GM21825 (cell line): ENCODE results near the gene EPHB3.

Experiments used
- ATAC-seq: cut with Tn5 transposase; IDR thresholded peaks from one replicate; pipeline ENCODE4 v1.9.1; 2021; ENCODE audit warnings: mild to moderate bottlenecking, moderate library complexity; ENCODE audit not compliant: unreplicated experiment

The EPHB3 gene

DNA sequence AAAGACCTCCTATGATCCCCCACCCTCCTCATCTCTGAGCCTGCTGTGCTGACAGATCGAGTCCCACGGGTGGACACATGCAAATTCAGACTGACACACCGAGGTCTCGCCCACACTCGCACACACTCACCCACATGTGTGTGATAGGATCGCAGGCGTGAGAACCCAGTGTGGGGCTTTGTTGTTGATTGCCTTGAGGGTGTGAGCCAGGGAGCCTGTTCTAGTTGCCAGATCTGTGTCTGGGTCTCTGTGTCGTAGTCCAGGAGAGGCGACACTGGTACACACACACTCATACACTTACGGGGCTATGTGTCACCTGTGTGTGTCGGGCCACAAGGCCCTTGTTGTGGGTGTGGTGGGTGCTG is 2.0 kb downstream of the EPHB3 start:
- ATAC-seq: no peak

DNA sequence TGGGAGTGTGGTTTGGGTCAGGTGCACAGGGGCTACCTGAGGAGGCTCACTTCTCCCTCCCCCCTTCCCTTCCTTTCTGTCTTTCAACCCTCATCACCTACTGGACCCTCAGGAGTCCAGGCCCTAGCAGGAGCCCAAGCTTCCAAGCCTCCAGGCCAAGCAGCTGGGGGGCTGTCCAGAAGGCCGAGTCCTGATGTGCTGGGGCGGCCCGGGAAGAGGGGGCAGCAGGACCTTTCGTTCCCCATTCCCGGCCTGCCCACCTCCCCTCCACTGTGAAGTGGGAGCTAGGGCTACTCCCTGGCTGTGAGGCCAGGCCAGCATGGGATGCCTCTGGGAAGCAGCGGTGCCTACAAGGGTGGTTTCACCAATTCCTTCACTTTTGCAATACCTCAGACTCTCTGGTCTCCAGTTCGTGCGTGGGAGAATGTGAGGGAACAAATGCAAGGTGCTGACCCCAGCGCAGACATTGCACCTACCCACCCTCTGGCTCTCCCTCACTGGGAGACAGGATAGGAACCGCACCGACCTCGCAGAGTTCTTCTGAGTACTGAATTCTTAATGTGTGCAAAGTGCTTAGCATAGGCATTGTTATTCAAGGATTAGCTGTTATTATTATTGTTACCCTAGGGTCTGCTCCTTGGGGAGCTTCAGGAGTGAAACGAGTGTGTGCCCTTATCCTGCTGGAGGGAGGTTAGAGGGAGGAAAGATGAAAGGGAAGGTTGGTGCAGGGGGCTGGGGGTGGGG is 2.5 kb downstream of the EPHB3 start:
- ATAC-seq: no peak

DNA sequence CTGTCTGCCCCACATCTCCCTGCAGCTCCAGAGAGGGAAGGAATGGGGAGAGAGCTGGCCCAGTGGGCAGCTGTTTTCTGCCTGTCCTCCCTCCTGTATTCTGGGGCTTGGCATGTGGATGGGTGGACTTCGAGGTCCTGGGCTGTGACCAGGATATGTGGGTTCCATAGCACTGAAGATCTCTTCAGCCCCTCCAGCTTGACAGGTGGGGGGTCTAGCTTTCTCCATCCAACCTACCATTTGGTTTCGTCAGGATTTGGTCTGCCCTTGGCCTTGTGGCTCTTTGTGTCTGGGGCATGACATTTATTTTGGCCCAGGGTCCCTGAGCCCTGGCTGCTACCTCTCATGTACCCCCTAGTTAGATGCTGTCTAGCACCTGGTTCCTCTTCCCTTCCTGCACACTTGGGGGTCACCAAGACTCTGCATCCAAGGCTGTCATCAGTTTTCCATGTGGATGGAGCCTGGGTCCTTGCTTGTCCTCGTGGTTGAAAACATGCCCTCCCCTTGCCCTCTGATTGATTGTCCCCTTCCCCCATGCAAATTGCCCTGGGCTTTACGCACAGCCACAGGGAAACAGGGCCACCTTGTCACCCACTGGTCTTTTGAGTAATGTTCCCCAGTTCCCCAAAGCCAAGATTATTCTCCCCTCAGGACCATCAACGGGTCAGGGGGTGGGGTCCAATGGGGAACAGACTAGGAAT is 3.2 kb downstream of the EPHB3 start:
- ATAC-seq: no peak

DNA sequence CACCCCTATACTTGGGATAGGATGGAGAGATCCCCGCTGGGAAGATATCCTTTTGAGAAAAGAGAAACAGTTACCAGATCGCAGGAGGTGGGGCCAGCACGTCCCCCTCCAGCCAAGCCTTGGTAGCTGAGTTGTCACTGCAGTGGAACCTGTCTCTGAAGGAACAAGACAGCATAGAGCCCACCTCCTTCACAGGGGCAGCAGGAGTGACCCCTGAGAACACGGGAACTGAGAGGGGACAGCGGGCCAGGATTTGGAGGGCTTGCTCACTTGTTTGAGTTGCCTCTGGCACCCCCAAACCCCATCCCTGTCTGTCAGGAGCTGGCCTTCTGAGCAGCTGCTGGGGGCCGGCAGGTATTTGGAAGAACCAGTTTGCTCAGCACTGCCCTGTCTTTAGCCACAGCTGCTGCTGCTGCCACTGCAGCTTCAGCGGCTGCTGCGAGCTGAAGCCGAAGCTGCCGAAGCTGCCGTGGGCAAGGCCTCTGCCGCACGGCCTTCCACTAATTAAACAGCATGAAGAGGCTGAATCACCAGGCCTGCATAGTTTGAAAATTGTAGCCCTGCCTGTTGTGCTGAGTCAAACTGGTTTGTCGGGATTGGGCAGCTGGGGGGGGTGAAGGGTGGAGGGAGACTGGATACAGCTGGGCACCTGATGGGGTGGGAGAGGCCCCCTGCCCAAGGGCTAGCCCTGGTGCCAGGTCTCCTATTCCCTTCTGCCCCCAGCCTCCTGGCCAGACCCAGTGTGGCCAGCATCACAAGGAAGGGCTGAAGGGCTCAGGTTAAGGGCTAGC is 4.0 kb downstream of the EPHB3 start:
- ATAC-seq: no peak

DNA sequence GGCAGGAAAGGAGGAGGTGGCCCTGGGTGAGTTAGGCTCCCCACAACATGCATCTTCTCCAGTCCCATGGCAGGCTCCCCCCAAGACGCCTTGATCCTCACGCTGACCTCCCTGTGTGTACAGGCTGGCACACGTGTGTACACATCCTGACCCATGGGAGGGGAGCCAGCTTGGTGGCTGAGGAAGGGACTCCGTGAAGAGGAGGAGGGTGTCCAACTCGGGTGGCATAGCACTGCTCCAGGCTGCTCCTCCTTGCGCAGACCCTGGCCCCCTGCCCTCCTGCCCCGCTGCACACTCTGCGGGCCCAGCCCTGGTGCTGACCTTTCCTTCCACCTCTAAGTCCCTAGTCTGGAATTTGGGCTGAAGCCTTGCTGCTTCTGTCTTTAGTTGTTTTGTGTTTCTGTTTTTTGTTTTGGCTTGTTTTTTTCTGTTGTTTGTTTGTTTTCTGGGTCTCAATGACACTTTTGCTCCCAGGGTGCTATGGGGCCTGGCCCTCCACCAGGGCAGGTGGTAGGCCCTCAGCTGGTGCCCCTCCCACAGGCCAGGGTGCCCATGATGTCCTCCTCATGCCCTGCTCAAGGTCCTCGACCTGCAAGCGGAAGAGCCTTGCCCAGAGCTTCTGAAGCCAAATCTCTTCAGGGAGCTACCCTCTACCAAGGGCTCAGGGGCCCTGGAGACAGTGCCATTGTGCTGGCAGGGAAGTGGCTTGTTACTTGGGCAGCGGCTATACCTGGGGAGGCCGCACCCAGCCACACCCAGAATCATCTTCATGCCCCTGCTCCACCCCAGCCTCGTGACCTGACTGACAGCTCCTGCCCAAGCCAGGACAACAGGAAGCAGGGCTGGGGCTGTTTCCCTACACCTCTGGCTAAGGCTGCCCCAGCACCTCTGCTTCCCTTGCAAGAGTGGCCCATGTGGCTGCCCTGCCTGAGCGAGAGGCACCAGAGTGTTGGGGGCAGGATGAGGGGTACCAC is 5.1 kb downstream of the EPHB3 start:
- ATAC-seq: no peak

DNA sequence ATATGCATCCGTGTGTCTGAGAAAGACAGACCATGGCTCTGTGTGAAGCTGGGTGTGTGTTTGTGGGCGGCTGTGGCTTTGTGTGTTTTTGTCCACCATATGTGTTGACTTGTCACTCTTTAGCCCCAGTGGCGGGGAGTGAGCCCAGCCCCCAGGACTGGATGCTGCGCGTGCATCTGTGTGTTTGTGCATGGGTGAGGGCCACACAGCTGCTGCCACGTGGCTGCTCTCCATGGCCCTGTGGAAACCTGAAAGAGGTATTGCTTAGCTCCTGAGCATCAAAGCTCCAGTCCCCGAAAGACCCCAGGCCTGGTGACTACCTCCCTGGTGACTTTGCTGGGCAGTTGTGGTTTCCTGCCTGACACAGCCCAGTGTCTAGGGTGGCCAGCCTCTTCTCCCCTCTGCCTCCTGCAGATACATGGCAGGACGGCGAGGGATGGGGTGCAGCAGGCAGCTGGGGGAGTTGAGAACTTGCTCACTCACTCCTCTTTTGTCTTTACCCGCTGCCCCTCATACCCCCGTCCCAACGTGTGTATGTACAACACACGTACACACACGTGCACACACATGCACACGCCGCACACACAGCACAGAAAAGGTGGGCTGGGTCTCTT is 6.5 kb downstream of the EPHB3 start:
- ATAC-seq: no peak

DNA sequence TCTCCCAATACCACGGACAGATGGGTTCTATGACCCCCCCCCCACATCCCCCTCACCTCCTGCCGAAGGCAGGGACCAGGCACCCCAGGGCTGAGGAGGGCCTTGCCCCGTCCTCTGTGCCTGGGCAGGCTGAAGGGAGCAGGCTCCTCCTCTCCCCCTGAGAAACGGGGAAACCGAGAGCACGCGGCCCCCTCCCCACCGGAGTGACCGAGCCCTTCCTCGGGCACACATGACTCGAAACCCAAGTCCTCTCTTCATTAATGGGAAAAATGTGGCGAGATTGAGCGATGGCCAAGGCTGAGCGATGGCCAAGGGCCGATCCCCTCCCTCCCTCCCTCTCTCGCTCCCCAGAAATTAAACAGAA is 7.0 kb downstream of the EPHB3 start:
- ATAC-seq: no peak

DNA sequence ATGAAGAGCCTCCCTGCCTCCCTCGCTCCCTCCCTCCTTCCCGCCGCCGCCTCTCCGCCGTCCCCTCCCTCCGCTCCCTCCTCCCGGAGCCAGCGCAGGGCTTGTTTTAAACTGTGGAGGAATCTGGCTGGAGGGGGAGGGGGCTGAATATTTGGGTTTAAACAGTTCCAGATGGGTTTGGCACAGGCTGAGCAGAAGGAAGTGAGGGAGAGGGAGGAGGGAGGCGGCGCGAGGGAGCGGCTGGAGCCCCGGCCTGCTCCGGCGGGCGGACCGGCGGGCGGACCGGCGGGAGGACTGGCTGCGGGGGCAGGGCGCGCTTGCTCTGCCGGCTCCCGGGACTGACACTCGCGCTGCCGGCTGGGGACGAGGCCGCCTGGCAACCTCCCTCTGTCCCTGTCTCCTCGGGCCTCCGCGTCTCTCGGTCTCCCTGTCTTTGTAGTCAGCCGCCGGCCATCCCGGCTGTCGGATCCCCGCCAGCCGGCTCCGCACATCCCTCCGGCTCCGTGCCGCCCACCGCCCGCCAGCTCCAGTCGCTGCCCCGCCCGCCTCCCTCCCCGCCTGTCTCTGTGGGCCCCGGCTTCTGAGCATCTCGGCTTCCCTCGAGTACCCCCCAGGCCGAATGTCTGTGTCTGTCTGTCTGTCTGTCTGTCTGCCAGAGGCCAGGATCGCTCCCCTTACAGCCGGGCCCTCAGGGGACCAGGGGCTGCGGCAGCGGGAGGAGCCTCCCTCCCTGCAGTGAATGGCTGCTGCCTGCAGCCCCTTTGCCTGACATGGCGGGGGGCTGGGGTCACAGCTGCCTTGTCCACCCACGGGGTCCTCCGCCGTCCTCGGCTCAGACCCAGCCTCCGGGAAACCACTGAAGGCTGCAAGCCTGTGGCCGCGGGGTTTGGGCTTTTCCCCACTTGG is 7.6 kb downstream of the EPHB3 start:
- ATAC-seq: no peak

DNA sequence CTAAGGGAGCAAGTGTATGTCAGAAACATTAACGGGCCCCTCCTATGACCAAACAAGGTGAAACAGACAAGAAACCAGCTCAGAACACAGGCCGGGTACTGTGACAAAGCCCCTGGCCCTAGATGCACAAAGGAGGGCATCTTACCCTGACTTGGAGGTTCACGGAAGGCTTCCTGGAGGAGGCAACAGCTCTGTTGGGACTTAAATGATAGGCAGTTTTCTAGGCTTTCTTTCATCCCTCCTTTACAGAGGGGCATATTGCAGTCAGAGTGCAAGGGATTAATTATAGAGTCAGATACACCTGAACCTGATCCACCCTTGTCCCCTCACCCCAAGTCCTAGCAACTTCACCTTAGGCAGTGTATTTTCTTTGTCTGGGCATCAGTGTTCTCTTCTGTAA is 8.4 kb downstream of the EPHB3 start:
- no peak for ATAC-seq

DNA sequence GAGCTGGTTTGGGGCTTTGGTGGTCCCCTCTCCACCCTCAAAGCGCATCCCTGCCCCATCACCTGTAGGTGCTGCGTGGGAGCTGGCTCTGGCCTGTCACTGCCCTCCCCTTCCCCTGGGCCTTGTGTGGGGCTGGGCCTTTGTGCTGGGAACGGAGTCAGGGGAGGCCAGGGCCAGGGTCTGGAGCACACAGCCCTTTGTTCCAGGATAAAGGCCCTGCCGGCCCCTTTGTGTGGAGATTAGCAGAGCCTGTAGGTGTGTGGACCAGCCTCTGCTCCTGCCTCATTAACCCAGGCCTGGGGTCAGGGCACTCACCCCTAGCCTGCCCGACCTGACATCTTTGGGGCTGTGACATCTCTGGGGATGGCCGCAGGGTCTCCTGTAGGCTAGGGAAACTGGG is 8.9 kb downstream of the EPHB3 start:
- no peak for ATAC-seq

DNA sequence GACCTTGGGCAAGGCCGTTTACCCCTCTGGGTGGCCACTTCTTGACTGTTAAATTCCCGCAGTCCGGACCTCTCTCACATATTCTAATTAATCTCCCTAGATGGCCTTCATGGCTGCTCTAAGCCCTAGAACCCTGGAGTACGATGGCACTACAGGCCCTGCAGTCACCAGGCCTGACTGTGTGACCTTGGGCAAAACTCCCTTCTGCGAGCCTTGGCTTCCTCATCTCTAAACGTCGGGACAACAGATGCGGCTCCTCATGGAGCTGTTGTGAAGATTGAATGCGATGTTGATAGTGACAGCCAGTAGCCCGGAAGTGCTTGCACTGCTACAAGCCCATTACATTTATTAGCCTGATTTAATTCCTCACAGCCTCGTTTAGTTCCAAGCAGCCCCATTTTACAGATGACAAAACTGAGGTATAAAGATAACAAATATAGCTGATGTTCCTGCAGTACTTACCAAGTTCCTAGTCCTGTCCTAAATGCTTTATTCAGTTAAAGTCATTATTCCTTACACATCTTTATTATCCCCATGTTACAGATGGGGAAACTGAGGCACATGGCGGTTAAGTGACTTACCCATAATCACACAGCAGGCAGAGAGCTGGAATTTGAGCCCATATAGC is 10.3 kb downstream of the EPHB3 start:
- ATAC-seq: no peak

DNA sequence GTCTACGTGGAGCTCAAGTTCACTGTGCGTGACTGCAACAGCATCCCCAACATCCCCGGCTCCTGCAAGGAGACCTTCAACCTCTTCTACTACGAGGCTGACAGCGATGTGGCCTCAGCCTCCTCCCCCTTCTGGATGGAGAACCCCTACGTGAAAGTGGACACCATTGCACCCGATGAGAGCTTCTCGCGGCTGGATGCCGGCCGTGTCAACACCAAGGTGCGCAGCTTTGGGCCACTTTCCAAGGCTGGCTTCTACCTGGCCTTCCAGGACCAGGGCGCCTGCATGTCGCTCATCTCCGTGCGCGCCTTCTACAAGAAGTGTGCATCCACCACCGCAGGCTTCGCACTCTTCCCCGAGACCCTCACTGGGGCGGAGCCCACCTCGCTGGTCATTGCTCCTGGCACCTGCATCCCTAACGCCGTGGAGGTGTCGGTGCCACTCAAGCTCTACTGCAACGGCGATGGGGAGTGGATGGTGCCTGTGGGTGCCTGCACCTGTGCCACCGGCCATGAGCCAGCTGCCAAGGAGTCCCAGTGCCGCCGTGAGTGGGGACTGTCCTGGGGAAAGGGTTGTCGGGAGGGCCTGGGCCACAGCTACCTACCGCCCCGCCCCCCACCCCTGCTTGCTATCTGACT is 11.2 kb downstream of the EPHB3 start:
- no peak for ATAC-seq

DNA sequence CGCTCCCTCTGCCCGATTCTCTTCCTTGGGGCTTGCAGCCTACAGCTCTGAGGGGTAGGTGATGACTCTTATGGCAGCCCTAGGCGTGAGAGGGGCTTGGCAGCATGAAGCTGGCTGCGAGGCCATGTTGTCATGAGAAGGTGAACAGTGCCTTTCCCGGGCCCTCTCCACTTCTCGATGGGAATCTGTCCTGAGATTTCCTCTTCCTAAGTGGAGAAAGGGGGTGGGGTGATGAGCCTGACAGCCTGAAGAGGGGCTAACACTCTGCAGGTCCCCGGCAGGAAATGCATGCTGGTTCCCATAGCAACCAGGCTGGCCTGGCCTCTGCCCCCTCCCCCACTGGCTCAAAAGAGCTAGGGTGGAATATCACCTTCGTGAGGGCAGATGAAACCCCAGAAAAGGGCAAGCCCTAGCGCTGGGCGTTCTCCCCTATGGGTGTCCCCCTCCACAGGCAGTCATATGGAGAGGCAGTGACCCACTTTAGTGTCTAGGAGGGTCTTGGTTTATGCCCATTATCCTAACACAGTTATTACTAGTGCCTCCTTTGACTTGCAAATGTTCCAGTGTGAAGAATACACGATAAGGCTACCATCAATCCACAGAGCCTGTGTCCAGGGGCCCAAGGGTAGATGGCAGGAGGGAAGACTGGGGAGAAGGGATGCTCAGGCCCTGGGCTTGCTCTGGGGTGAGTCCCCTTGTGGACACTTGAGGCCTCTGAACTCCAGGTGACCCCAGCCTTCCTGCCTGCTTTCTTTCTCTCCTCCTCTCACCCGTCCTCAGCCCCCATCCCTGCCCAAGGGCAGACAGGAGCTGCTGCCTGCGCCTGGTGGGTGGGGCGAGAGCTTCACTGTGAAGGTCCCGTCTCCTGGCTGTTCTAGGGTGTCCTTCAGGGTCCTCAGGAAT is 13.2 kb downstream of the EPHB3 start:
- no peak for ATAC-seq

DNA sequence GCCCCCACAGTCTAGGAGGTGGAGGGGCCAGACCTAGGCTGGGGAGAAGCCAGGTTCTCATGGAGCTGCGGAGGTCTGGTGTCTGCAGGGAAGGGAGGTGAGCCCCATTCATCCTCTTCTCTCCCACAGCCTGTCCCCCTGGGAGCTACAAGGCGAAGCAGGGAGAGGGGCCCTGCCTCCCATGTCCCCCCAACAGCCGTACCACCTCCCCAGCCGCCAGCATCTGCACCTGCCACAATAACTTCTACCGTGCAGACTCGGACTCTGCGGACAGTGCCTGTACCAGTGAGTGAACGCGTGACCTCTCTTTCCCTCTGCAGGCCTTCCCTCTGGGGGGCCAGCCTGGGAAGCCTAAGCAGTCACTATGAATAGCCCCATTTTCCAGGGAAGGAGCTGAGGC is 14.1 kb downstream of the EPHB3 start:
- ATAC-seq: no peak

DNA sequence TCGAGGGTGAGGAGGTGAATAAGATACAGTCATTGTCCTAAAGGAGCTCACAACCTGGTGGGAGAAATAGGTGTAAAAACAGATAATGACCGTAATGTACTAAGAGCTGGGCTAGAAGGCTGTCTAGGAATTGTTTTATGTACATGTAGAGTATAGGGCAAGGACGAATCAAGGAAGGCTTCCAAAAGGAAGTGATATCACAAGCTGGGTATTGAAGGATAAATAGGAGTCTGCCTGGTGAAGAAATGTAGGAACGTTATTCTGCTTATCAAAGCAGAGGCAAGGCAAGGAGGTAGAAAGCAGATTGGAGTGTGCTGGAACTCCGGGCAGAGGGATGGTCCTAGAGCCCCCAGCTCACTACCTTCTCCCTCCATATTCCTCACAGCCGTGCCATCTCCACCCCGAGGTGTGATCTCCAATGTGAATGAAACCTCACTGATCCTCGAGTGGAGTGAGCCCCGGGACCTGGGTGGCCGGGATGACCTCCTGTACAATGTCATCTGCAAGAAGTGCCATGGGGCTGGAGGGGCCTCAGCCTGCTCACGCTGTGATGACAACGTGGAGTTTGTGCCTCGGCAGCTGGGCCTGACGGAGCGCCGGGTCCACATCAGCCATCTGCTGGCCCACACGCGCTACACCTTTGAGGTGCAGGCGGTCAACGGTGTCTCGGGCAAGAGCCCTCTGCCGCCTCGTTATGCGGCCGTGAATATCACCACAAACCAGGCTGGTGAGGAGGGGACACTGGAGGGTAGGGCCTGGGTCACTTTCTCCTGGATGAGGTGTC is 15.1 kb downstream of the EPHB3 start:
- ATAC-seq: no peak

DNA sequence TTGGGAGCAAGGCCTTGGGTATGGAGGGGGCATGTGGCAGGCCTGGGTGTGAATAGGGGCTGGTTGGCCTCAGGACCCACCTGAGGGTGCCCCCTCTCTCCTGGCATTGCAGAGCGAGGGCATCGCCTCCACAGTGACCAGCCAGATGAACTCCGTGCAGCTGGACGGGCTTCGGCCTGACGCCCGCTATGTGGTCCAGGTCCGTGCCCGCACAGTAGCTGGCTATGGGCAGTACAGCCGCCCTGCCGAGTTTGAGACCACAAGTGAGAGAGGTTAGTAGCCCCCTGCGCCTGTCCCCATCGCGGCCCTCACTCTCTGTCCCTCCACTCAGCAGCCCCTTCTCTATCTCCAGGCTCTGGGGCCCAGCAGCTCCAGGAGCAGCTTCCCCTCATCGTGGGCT is 16.0 kb downstream of the EPHB3 start:
- ATAC-seq: no peak

DNA sequence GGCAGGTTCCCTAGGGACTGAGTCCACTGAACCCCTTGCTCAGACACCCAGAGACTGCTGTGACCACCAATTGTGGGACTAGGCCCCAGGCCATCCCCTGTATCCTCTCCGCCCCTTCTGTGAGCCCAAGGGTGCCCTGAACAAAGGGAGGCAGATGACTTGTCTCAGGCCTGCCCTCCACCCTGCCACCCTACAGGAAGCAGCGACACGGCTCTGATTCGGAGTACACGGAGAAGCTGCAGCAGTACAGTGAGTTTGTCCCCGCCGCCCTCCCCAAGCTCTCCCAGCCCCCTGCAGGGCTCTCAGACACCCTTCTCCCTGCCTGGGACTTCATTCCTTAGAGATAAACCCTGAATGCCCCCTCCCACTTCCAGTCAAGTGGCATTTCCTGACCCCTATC is 16.6 kb downstream of the EPHB3 start:
- ATAC-seq: no peak
